Heart left ventricle (tissue), 16 donors: ENCODE data around the gene B3GNT3. TPM values are rescaled to one million over a fixed set of nuclear protein-coding genes. Genes with fewer than 3 reads are reported as not detected.

Experiments
- ATAC-seq, 4 donors: fragments of 200-7000 bp; cut with Tn5 transposase; one replicate each; pipeline ENCODE4 v1.9.1; 2020 to 2022; ENCODE audit warnings: moderate library complexity in 4 of 4, mild to moderate bottlenecking in 3 of 4, moderate number of reproducible peaks in 1 of 4
- DNase-seq, 5 donors: peaks; one replicate each; pipeline ENCODE4 v3.0.0-alpha.2; 2020
- H3K27ac ChIP-seq, 12 donors: fragments of 200-600 bp; sonication (generic) in 4 of 12; one replicate each; pipeline versions ENCODE4 v1.5.0 to v1.8.0; 2016 to 2022; ENCODE audit warnings: mild to moderate bottlenecking in 2 of 12
- H3K27me3 ChIP-seq, 9 donors: fragments of 200-600 bp; sonication (generic) in 2 of 9; one replicate each; pipeline versions ENCODE4 v1.5.1 to v1.8.0; 2016 to 2022; ENCODE audit warnings: mild to moderate bottlenecking in 3 of 9
- H3K36me3 ChIP-seq, 9 donors: fragments of 200-600 bp; sonication (generic) in 2 of 9; one replicate each; pipeline versions ENCODE4 v1.5.0 to v1.8.0; 2018 to 2022; ENCODE audit warnings: mild to moderate bottlenecking in 2 of 9
- H3K4me1 ChIP-seq, 12 donors: fragments of 200-600 bp; sonication (generic) in 4 of 12; one replicate each; pipeline versions ENCODE4 v1.5.0 to v1.8.0; 2016 to 2022; ENCODE audit warnings: mild to moderate bottlenecking in 3 of 12
- H3K4me3 ChIP-seq, 12 donors: fragments of 200-600 bp; sonication (generic) in 4 of 12; one replicate each; pipeline versions ENCODE4 v1.5.0 to v1.8.0; 2017 to 2022; ENCODE audit warnings: mild to moderate bottlenecking in 9 of 12, moderate library complexity in 4 of 12
- H3K9me3 ChIP-seq, 12 donors: fragments of 200-600 bp; sonication (generic) in 4 of 12; one replicate each; pipeline versions ENCODE4 v1.5.0 to v1.8.0; 2016 to 2022; ENCODE audit warnings: mild to moderate bottlenecking in 1 of 12
- CTCF ChIP-seq, 12 donors: fragments of 200-600 bp; sonication (generic) in 4 of 12; IDR thresholded peaks; one replicate each; pipeline versions ENCODE4 v1.5.0 to v1.8.0; 2018 to 2022; ENCODE audit warnings: antibody characterized with exemption in 12 of 12, mild to moderate bottlenecking in 5 of 12
- POLR2A ChIP-seq, 2 donors: fragments of 450-650 bp; IDR thresholded peaks; one replicate each; pipeline ENCODE4 v1.6.1; 2017; ENCODE audit warnings: antibody characterized with exemption in 2 of 2, mild to moderate bottlenecking in 2 of 2, moderate library complexity in 2 of 2
- WGBS, 4 donors: extraction: QIAGEN DNeasy Blood & Tissue Kit in 2 of 4; methylation state at CpG; one replicate each; pipeline versions ENCODE4 v1.1.5 to v1.1.7; 2013 to 2018; 5-methylcytosine and 5-hydroxymethylcytosine counted together
- intact Hi-C, 10 donors: fragments of 100-400 bp; cut with DNase I; formaldehyde crosslinking; loops; one replicate each; pipeline versions ENCODE4 v1.11.1 to v1.14.2; 2022
- polyA plus RNA-seq, 2 donors: library from polyadenylated mRNA; stranded (reverse); fragments of 200-250 nt; gene quantifications; one replicate each; pipeline ENCODE4 v1.2.3, GENCODE V29; 2013
- total RNA-seq, 9 donors: library from RNA; depleted of rRNA in 2 of 9; stranded (reverse); fragments of >200 nt in 2 of 9; fragmentation: NEBNext Ultra II Directional in 3 of 9; extraction: Animal tissue kit (Norgen Biotek cat#: 25700) in 3 of 9; gene quantifications; one replicate each; pipeline versions ENCODE4 v1.1.0 to v1.2.4, GENCODE V29; 2016 to 2023
- donor health status: ischemic (EF 13 %, LVEDD 7.1; RV severe dilation, severe dysfunction).
- donor health status: healthy with polysubstance abuse.
- donor health status: DM: no; HTN: yes; CAD: no.
- donor health status: DM: no; HTN: no; CAD: no.
- donor health status: ischemic (EF 25% LVEDD 6.9; RV normal size, moderate dysfunction).
- donor health status: ischemic (EF 25% LVEDD 5.7; RV mildly dilated, moderate dysfunction).
- donor health status: healthy.
- donor health status: DM: yes; HTN: yes; CAD: no.
- donor health status: ischemic (EF 35%, LVEDD 5.7; RV mildly dilated, moderate dysfunction).
- donor health status: nonischemic (EF 11% LVEDD 7.7; RV severe dilation, severe dysfunction).
- donor health status: DM: yes; HTN: yes; CAD: no.
- donor health status: PGD.
- donor health status: ischemic (EF 29% LVEDD 5.4; RV normal size, mild dysfunction).
- donor health status: nonischemic (EF 23%, LVEDD 6.1; RV moderate dilation, normal function).

The B3GNT3 gene
- total and polyA plus RNA-seq, 11 donors, result not detected

DNA sequence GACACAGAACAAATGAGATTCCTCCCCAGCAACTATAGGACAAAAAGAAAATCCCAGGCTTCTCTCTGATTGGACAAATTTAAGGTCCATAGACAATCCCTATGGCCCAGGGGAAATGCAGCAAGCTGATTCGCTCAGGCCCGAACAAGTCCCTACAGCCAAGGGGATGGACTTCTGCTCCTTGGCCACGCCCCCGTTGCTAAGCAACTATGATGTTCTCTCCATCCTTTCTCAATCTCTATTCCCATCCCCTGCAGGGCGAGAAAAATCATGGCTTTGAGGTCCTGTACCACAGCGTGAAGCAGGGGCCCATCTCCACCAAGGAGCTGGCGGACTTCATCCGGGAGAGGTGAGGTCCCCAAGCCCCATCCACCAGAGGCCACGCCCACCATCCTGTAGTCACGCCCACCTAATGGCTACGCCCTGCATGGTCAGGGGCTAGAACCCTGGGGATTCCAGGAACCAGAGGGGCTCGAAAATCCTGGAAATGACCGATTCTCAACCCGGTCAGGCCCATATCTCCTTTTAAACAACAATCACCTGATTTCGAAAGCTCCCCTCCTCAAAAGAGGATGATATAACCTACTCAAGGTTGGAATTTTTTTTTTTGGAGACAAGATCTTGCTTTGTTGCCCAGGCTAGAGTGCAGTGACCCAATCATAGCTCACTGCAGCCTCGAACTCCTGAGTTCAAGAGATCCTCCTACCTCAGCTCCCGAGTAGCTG is 32.3 kb upstream of the B3GNT3 start:
- WGBS, 4 donors, result 55 to 68% (median 58%) methylated on average over 17 of the region's 17 CpGs
- intact Hi-C loops, result loop anchor here in 5 of 10 donors (10.0 kb wide), 4 partner anchors 58 to 308 kb away; no protein-coding TSS in a partner anchor
- TF ChIP-seq POLR2A (IDR thresholded peaks at IDR 0.05) (no peak), CTCF (IDR thresholded peaks at IDR 0.05) (no peak)
- Histone ChIP-seq H3K27ac (no peak overlapping the region), H3K4me3 (no peak overlapping the region), H3K9me3 (no peaks in the 10 kb centered on the region), H3K27me3 (no peaks in the 10 kb centered on the region), H3K36me3 (peaks cover 0 to 9% (median 0%) of the 10 kb centered on the region in 9 donors), H3K4me1 (peaks cover 0 to 13% (median 6%) of the 10 kb centered on the region in 12 donors)
- DNase-seq (no peak), ATAC-seq (no peak)

GRCh38 chr19:17764348-17764747 is 30.6 kb upstream of the B3GNT3 start:
- no peak for DNase-seq
- 86 to 96% (median 90%) methylated on average over 4 to 7 of the region's 7 CpGs for WGBS, 4 donors

GRCh38 chr19:17765069-17765618 is 29.8 kb upstream of the B3GNT3 start:
- Histone ChIP-seq H3K4me3 (no peak overlapping the region), H3K27ac (peak overlapping the region in 1 of 12 donors; percentile 42), H3K36me3 (peaks cover 0 to 9% (median 0%) of the 10 kb centered on the region in 9 donors), H3K9me3 (no peaks in the 10 kb centered on the region), H3K27me3 (no peaks in the 10 kb centered on the region), H3K4me1 (peaks cover 0 to 13% (median 6%) of the 10 kb centered on the region in 12 donors)
- no peak for TF ChIP-seq CTCF (IDR thresholded peaks at IDR 0.05)
- TF ChIP-seq POLR2A (IDR thresholded peaks at IDR 0.05), result no peak
- intact Hi-C loops, result loop anchor here in 9 of 10 donors (5.0 to 10.0 kb wide), 8 partner anchors 58 to 310 kb away; no protein-coding TSS in a partner anchor
- DNase-seq (peak; percentile 42 to 78 (median 71)), ATAC-seq (peak in 3 of 4 donors; percentile 56 to 88 (median 74))
- WGBS, 4 donors, result 64 to 74% (median 70%) methylated on average over 12 of the region's 12 CpGs

More at GRCh38 chr19:17764348-17764747, 30.6 kb upstream of the B3GNT3 start:
- TF ChIP-seq POLR2A (IDR thresholded peaks at IDR 0.05), result no peak
- TF ChIP-seq CTCF (IDR thresholded peaks at IDR 0.05), result no peak
- H3K36me3 ChIP-seq, result peaks cover 0 to 9% (median 0%) of the 10 kb centered on the region in 9 donors
- H3K4me3 ChIP-seq, result no peak overlapping the region
- no peak for ATAC-seq
- H3K27me3 ChIP-seq, result no peaks in the 10 kb centered on the region
- H3K4me1 ChIP-seq, result peaks cover 0 to 13% (median 6%) of the 10 kb centered on the region in 12 donors
- no peaks in the 10 kb centered on the region for H3K9me3 ChIP-seq
- peak overlapping the region in 1 of 12 donors; percentile 42 for H3K27ac ChIP-seq
- intact Hi-C loops, result loop anchor here in 5 of 10 donors (10.0 kb wide), 4 partner anchors 60 to 310 kb away; no protein-coding TSS in a partner anchor

DNA sequence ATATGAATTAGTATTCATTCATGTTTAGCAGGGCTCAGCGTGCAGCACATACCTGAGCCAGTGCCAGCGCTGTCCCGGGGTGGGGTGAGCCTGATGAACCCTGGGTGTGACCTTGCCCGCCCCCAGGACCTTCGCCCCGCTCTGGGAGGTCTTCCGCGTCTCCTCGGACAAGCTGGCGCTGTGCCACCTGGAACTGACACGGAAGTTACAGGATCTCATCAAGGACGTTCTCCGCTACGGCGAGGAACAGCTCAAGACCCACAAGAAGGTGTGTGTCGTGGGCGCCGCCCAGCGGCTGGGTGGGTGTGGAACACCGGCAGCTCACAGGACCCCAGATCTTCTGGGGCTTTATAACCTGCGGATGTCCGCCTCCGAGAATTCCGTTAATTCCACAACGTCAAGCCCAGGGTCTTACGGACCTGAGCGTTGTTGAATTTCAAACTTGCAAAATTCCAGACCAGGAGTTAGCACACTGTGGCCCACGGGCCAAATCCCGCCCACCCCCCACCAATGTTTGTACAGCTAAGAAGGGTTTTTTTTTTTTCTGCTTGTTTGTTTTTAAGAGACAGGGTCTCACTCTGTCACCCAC is 28.3 kb upstream of the B3GNT3 start:
- 5 to 13% (median 10%) methylated on average over 22 to 29 of the region's 29 CpGs for WGBS, 4 donors
- intact Hi-C loops, result loop anchor here (1.0 to 10.0 kb wide), 10 partner anchors 59 to 312 kb away; no protein-coding TSS in a partner anchor
- DNase-seq (peak; percentile 71 to 91 (median 80)), ATAC-seq (peak; percentile 32 to 92 (median 85))
- Histone ChIP-seq H3K27ac (no peak overlapping the region), H3K4me3 (peak overlapping the region in 5 of 12 donors; percentile 7 to 30 (median 25)), H3K36me3 (peaks cover 0 to 9% (median 0%) of the 10 kb centered on the region in 9 donors), H3K9me3 (no peaks in the 10 kb centered on the region), H3K4me1 (peaks cover 0 to 13% (median 6%) of the 10 kb centered on the region in 12 donors), H3K27me3 (no peaks in the 10 kb centered on the region)
- TF ChIP-seq POLR2A (IDR thresholded peaks at IDR 0.05) (no peak), CTCF (IDR thresholded peaks at IDR 0.05) (peak; percentile 77 to 90 (median 79))
